Keratinocyte (primary cell): ENCODE measurements around the gene NRDE2. TPM values are rescaled to one million over a fixed set of nuclear protein-coding genes. Genes with fewer than 3 reads are reported as not detected.

Experiments
- DNase-seq: peaks from one replicate; pipeline ENCODE4 v3.0.0-alpha.2; 2011; ENCODE audit warnings: low read depth, missing footprints, low spot score
- FAIRE-seq: peaks from 2 replicates; lab custom pipeline; 2011; peaks lifted over from hg19 to GRCh38; lab: Jason Lieb, UNC
- H2AFZ ChIP-seq: 2 replicates; pipeline ENCODE4 v1.6.0; 2012; ENCODE audit warnings: low read length, control low read depth, inconsistent platforms; ENCODE audit not compliant: control insufficient read depth
- H3K27ac ChIP-seq: 2 replicates; pipeline ENCODE4 v1.5.1; 2011; ENCODE audit warnings: low read length; ENCODE audit not compliant: control insufficient read depth, insufficient read depth
- H3K27me3 ChIP-seq: 3 replicates; pipeline ENCODE4 v1.6.0; 2011; ENCODE audit warnings: low read length; ENCODE audit not compliant: control insufficient read depth, insufficient read depth; ENCODE audit errors: extremely low read depth
- H3K36me3 ChIP-seq, 2 experiments: 2 replicates in 1 of 2; 3 replicates in 1 of 2; pipeline ENCODE4 v1.5.1; 2011; ENCODE audit warnings: low read length in 2 of 2, mild to moderate bottlenecking in 1 of 2; ENCODE audit not compliant: control insufficient read depth in 2 of 2, insufficient read depth in 2 of 2; ENCODE audit errors: extremely low read depth in 1 of 2
- H3K4me1 ChIP-seq: 3 replicates; pipeline ENCODE4 v1.5.1; 2011; ENCODE audit warnings: low read length; ENCODE audit not compliant: control insufficient read depth, insufficient read depth; ENCODE audit errors: extremely low read depth
- H3K4me2 ChIP-seq: 3 replicates; pipeline ENCODE4 v1.6.0; 2011; ENCODE audit warnings: low read depth, low read length; ENCODE audit not compliant: control insufficient read depth, insufficient read depth; ENCODE audit errors: extremely low read depth
- H3K4me3 ChIP-seq, 3 experiments: fragments of 200-600 bp in 1 of 3; sonication (generic) in 1 of 3; 2 replicates in 2 of 3; 3 replicates in 1 of 3; pipeline ENCODE4 v1.5.1; 2011 to 2016; ENCODE audit warnings: low read length in 3 of 3, mild to moderate bottlenecking in 3 of 3, control low read depth in 2 of 3, inconsistent platforms in 1 of 3, low read depth in 1 of 3, mixed read lengths in 1 of 3, mixed run types in 1 of 3, moderate library complexity in 1 of 3; ENCODE audit not compliant: control insufficient read depth in 2 of 3, insufficient read depth in 2 of 3; ENCODE audit errors: extremely low read depth in 1 of 3
- H3K79me2 ChIP-seq: 2 replicates; pipeline ENCODE4 v1.6.0; 2012; ENCODE audit warnings: low read length; ENCODE audit not compliant: control insufficient read depth, insufficient read depth
- H3K9ac ChIP-seq: 3 replicates; pipeline ENCODE4 v1.6.0; 2011; ENCODE audit warnings: low read length; ENCODE audit not compliant: control insufficient read depth, insufficient read depth; ENCODE audit errors: extremely low read depth
- H3K9me1 ChIP-seq: 3 replicates; pipeline ENCODE4 v1.6.0; 2011; ENCODE audit warnings: low read length; ENCODE audit not compliant: control insufficient read depth, insufficient read depth; ENCODE audit errors: extremely low read depth
- H3K9me3 ChIP-seq: 2 replicates; pipeline ENCODE4 v1.5.1; 2012; ENCODE audit warnings: low read depth, low read length; ENCODE audit not compliant: control insufficient read depth
- H4K20me1 ChIP-seq: 3 replicates; pipeline ENCODE4 v1.6.0; 2011; ENCODE audit warnings: low read length; ENCODE audit not compliant: control insufficient read depth, insufficient read depth; ENCODE audit errors: extremely low read depth
- CTCF ChIP-seq, 3 experiments: IDR thresholded peaks in 1 of 3; conservative IDR thresholded peaks in 1 of 3; optimal IDR thresholded peaks in 1 of 3; 2 replicates in 2 of 3; 3 replicates in 1 of 3; pipeline versions ENCODE3 to v1.5.1; 2011; ENCODE audit warnings: low read length in 3 of 3, mild to moderate bottlenecking in 3 of 3, moderate library complexity in 2 of 3, control low read depth in 1 of 3, inconsistent platforms in 1 of 3; ENCODE audit not compliant: insufficient read depth in 2 of 3; ENCODE audit errors: extremely low read depth in 1 of 3
- EZH2 ChIP-seq: IDR thresholded peaks from one replicate; pipeline ENCODE4 v1.6.1; 2012; ENCODE audit warnings: inconsistent platforms, mild to moderate bottlenecking, low read length, moderate library complexity
- dilution Hi-C: fragments of 300-500 bp; cut with MboI; formaldehyde crosslinking; loops from one replicate; pipeline ENCODE4 v1.7.0; 2020; ENCODE audit warnings: low sequenced_read_pairs; ENCODE audit not compliant: extremely low pct_ligation_motif_present
- polyA plus RNA-seq, 5 experiments: library from polyadenylated mRNA; depleted of rRNA in 3 of 5; stranded (reverse) in 3 of 5; stranded (forward) in 1 of 5; unstranded in 1 of 5; fragments of >200 nt; gene quantifications; 1 replicate in 1 of 5; 2 replicates in 3 of 5; 3 replicates in 1 of 5; pipeline versions ENCODE4 v1.2.1 to v1.2.3, GENCODE V29; 2011 to 2012; ENCODE audit warnings: missing spikeins in 2 of 5, low read depth in 1 of 5, low replicate concordance in 1 of 5

NRDE2 gene
- polyA plus RNA-seq, 1 donor (not counting 4 experiments of a cell fraction or from before 2014, with no cell fraction given), result 9.2 TPM

- peaks cover 12% of the 10 kb centered on the region for H3K4me1 ChIP-seq
- DNase-seq (no peak), FAIRE-seq (peak; percentile 94)
- H3K79me2 ChIP-seq, result no peaks in the 10 kb centered on the region
- dilution Hi-C loops, result no loop called here
- H3K9ac ChIP-seq, result no peak overlapping the region
- no peaks in the 10 kb centered on the region for H3K9me3 ChIP-seq
- no peak overlapping the region for H3K4me3 ChIP-seq
- no peaks in the 10 kb centered on the region for H4K20me1 ChIP-seq
- H3K36me3 ChIP-seq, result peaks cover 16 to 26% of the 10 kb centered on the region in 2 experiments
- H3K9me1 ChIP-seq, result no peaks in the 10 kb centered on the region
- no peaks in the 10 kb centered on the region for H3K27me3 ChIP-seq
- H3K27ac ChIP-seq, result no peak overlapping the region
- no peak for TF ChIP-seq CTCF (optimal IDR thresholded peaks at IDR 0.05 in 1 of 3, IDR thresholded peaks at IDR 0.05 in 1 of 3, conservative IDR thresholded peaks at IDR 0.05 in 1 of 3; ENCODE audit: extremely low read depth in 1 of 3, insufficient read depth in 2 of 3, low read length in 3 of 3)
- no peak overlapping the region for H3K4me2 ChIP-seq
- no peak overlapping the region for H2AFZ ChIP-seq
Measured at GRCh38 chr14:90274808-90275457, 56.8 kb downstream of the NRDE2 start.

- no peaks in the 10 kb centered on the region for H3K9me3 ChIP-seq
- H3K9me1 ChIP-seq, result no peaks in the 10 kb centered on the region
- FAIRE-seq (no peak), DNase-seq (no peak)
- no peaks in the 10 kb centered on the region for H4K20me1 ChIP-seq
- H3K4me2 ChIP-seq, result no peak overlapping the region
- H3K79me2 ChIP-seq, result no peaks in the 10 kb centered on the region
- no peaks in the 10 kb centered on the region for H3K27me3 ChIP-seq
- no peak overlapping the region for H2AFZ ChIP-seq
- no peak for TF ChIP-seq CTCF (optimal IDR thresholded peaks at IDR 0.05 in 1 of 3, IDR thresholded peaks at IDR 0.05 in 1 of 3, conservative IDR thresholded peaks at IDR 0.05 in 1 of 3; ENCODE audit: extremely low read depth in 1 of 3, insufficient read depth in 2 of 3, low read length in 3 of 3)
- no peak for TF ChIP-seq EZH2
- no peak overlapping the region for H3K27ac ChIP-seq
- dilution Hi-C loops, result no loop called here
- no peak overlapping the region for H3K4me3 ChIP-seq
- H3K36me3 ChIP-seq, result peaks cover 24 to 26% of the 10 kb centered on the region in 2 experiments
- H3K9ac ChIP-seq, result no peak overlapping the region
- peaks cover 12% of the 10 kb centered on the region for H3K4me1 ChIP-seq
Measured at GRCh38 chr14:90274019-90274418, 57.7 kb downstream of the NRDE2 start.
